H1 (cell line): Measurements from ENCODE around the gene NKPD1. TPM values are rescaled to one million over a fixed set of nuclear protein-coding genes. Genes with fewer than 3 reads are reported as not detected.

ENCODE experiments used
- CTCF ChIA-PET: fragments of 300-600 bp; sonication (Branson Sonifier 250); formaldehyde crosslinking; loops from one replicate; lab custom pipeline; 2021; ENCODE audit not compliant: partially characterized antibody; lab: Charles Lee
- POLR2A ChIA-PET: fragments of 300-600 bp; sonication (Branson Sonifier 250); formaldehyde crosslinking; loops from one replicate; lab custom pipeline; 2021; ENCODE audit warnings: inconsistent platforms; ENCODE audit not compliant: partially characterized antibody; lab: Charles Lee
- DNase-seq, 2 experiments: peaks; one replicate each; pipeline versions ENCODE4 v3.0.0 to v3.0.0-alpha.2; 2010 to 2022; ENCODE audit warnings: low spot score in 2 of 2, low read depth in 1 of 2, mixed read lengths in 1 of 2
- FAIRE-seq: peaks from 2 replicates; lab custom pipeline; 2011; peaks lifted over from hg19 to GRCh38; lab: Jason Lieb, UNC
- H2AFZ ChIP-seq: 2 replicates; pipeline ENCODE4 v1.8.1; 2012; ENCODE audit warnings: low read length, inconsistent platforms
- H2AK5ac ChIP-seq: 2 replicates; pipeline ENCODE4 v1.6.1; 2013; ENCODE audit warnings: low read depth, low read length
- H2BK120ac ChIP-seq: replicated peaks from 2 replicates; pipeline ENCODE3; 2013; ENCODE audit warnings: low read depth, low read length, inconsistent platforms
- H2BK12ac ChIP-seq: 2 replicates; pipeline ENCODE4 v1.6.1; 2013; ENCODE audit warnings: low read depth, low read length
- H2BK15ac ChIP-seq: 2 replicates; pipeline ENCODE4 v1.6.1; 2013; ENCODE audit warnings: low read length
- H2BK20ac ChIP-seq: 2 replicates; pipeline ENCODE4 v1.6.1; 2013; ENCODE audit warnings: low read length
- H2BK5ac ChIP-seq: 2 replicates; pipeline ENCODE4 v1.6.1; 2013; ENCODE audit warnings: low read depth, low read length
- H3K14ac ChIP-seq: 2 replicates; pipeline ENCODE4 v1.6.1; 2013; ENCODE audit warnings: inconsistent platforms; ENCODE audit not compliant: insufficient read length
- H3K18ac ChIP-seq: 2 replicates; pipeline ENCODE4 v1.6.1; 2013; ENCODE audit warnings: low read length; ENCODE audit errors: extremely low read depth
- H3K23ac ChIP-seq: 2 replicates; pipeline ENCODE4 v1.6.1; 2013; ENCODE audit warnings: inconsistent platforms; ENCODE audit not compliant: insufficient read length
- H3K23me2 ChIP-seq: 2 replicates; pipeline ENCODE4 v1.6.1; 2013; ENCODE audit warnings: low read depth, low read length
- H3K27ac ChIP-seq: 2 replicates; pipeline ENCODE4 v1.6.1; 2011; ENCODE audit warnings: low read depth, low read length, inconsistent platforms
- H3K27me3 ChIP-seq, 4 experiments: replicated peaks in 1 of 4; 1 replicate in 1 of 4; 2 replicates in 3 of 4; pipeline versions ENCODE4 v1.6.1 to v1.8.1; 2011 to 2013; ENCODE audit warnings: low read length in 3 of 4, mild to moderate bottlenecking in 3 of 4, inconsistent platforms in 2 of 4, mixed read lengths in 2 of 4, moderate library complexity in 1 of 4; ENCODE audit not compliant: control insufficient read depth in 3 of 4, insufficient read depth in 3 of 4; ENCODE audit errors: extremely low read depth in 1 of 4
- H3K36me3 ChIP-seq, 4 experiments: 2 replicates each; pipeline versions ENCODE4 v1.6.1 to v1.8.1; 2011 to 2013; ENCODE audit warnings: mild to moderate bottlenecking in 4 of 4, low read length in 3 of 4, moderate library complexity in 2 of 4, control low read depth in 1 of 4, inconsistent platforms in 1 of 4; ENCODE audit not compliant: insufficient read depth in 4 of 4, control insufficient read depth in 2 of 4
- H3K4ac ChIP-seq: replicated peaks from 2 replicates; pipeline ENCODE3; 2013; ENCODE audit warnings: low read length, low read depth, mixed read lengths, inconsistent platforms; ENCODE audit not compliant: insufficient read length
- H3K4me1 ChIP-seq, 4 experiments: replicated peaks in 1 of 4; 1 replicate in 1 of 4; 2 replicates in 3 of 4; pipeline versions ENCODE4 v1.6.1 to v1.8.1; 2011 to 2013; ENCODE audit warnings: low read length in 3 of 4, inconsistent platforms in 2 of 4, mixed read lengths in 1 of 4; ENCODE audit not compliant: insufficient read depth in 4 of 4, control insufficient read depth in 3 of 4
- H3K4me2 ChIP-seq, 2 experiments: 2 replicates each; pipeline versions ENCODE4 v1.6.1 to v1.8.1; 2011 to 2013; ENCODE audit warnings: low read depth in 2 of 2, low read length in 2 of 2, control low read depth in 1 of 2, inconsistent platforms in 1 of 2, mild to moderate bottlenecking in 1 of 2; ENCODE audit not compliant: insufficient read depth in 1 of 2
- H3K4me3 ChIP-seq, 4 experiments: fragments of 200-600, 300-600 bp in 1 of 4; sonication (generic), shearing (Covaris generic), sonication (Bioruptor Twin) in 1 of 4; 2 replicates each; pipeline versions ENCODE4 v1.5.1 to v1.8.1; 2011 to 2016; ENCODE audit warnings: low read length in 4 of 4, low read depth in 3 of 4, control low read depth in 2 of 4, inconsistent platforms in 2 of 4, mild to moderate bottlenecking in 2 of 4, mixed read lengths in 1 of 4, moderate library complexity in 1 of 4; ENCODE audit not compliant: insufficient read depth in 2 of 4; ENCODE audit errors: extremely low read depth in 1 of 4
- H3K56ac ChIP-seq: replicated peaks from 2 replicates; pipeline ENCODE3; 2013; ENCODE audit warnings: low read depth, mild to moderate bottlenecking, mixed read lengths, low read length, inconsistent platforms; ENCODE audit not compliant: insufficient read length
- H3K79me1 ChIP-seq: 2 replicates; pipeline ENCODE4 v1.6.1; 2013; ENCODE audit warnings: low read depth, low read length, control low read depth
- H3K79me2 ChIP-seq, 2 experiments: 2 replicates each; pipeline versions ENCODE4 v1.6.1 to v1.8.1; 2012 to 2013; ENCODE audit warnings: low read length in 2 of 2, mild to moderate bottlenecking in 2 of 2, inconsistent platforms in 1 of 2; ENCODE audit not compliant: insufficient read depth in 2 of 2, control insufficient read depth in 1 of 2
- H3K9ac ChIP-seq, 4 experiments: replicated peaks in 1 of 4; 1 replicate in 1 of 4; 2 replicates in 3 of 4; pipeline versions ENCODE4 v1.6.1 to v1.8.1; 2011 to 2013; ENCODE audit warnings: low read depth in 3 of 4, low read length in 3 of 4, control low read depth in 2 of 4, mild to moderate bottlenecking in 2 of 4, moderate library complexity in 2 of 4, inconsistent platforms in 1 of 4; ENCODE audit errors: extremely low read depth in 1 of 4
- H3K9me3 ChIP-seq, 2 experiments: 2 replicates each; pipeline versions ENCODE4 v1.6.1 to v1.8.1; 2012 to 2013; ENCODE audit warnings: mild to moderate bottlenecking in 2 of 2, moderate library complexity in 2 of 2, control low read depth in 1 of 2, inconsistent platforms in 1 of 2, low read depth in 1 of 2, low read length in 1 of 2, mixed read lengths in 1 of 2; ENCODE audit not compliant: insufficient read depth in 2 of 2
- H4K20me1 ChIP-seq, 2 experiments: replicated peaks in 1 of 2; 2 replicates each; pipeline versions ENCODE3 to v1.8.1; 2011 to 2013; ENCODE audit warnings: inconsistent platforms in 2 of 2, low read length in 2 of 2, mild to moderate bottlenecking in 1 of 2; ENCODE audit not compliant: insufficient read depth in 2 of 2, control insufficient read depth in 1 of 2
- H4K5ac ChIP-seq: 2 replicates; pipeline ENCODE4 v1.6.1; 2013; ENCODE audit warnings: low read length, low read depth, mixed read lengths, inconsistent platforms; ENCODE audit not compliant: insufficient read length
- H4K8ac ChIP-seq: 2 replicates; pipeline ENCODE4 v1.8.0; 2013; ENCODE audit warnings: mild to moderate bottlenecking, moderate library complexity, low read length, inconsistent platforms; ENCODE audit not compliant: insufficient read depth; ENCODE audit errors: extremely low read depth
- H4K91ac ChIP-seq: replicated peaks from 2 replicates; pipeline ENCODE3; 2013; ENCODE audit warnings: low read length, mixed read lengths, inconsistent platforms; ENCODE audit not compliant: insufficient read length
- ATF3 ChIP-seq: IDR thresholded peaks from 2 replicates; pipeline ENCODE4 v1.6.1; 2011; ENCODE audit warnings: low read depth, mild to moderate bottlenecking, low read length; ENCODE audit not compliant: insufficient read depth
- PHF8 ChIP-seq: fragments of 200-600 bp; sonication (generic); conservative IDR thresholded peaks from 2 replicates; pipeline ENCODE4 v1.7.1; 2012; ENCODE audit warnings: low read depth, mild to moderate bottlenecking, inconsistent platforms, low read length, moderate library complexity
- POU5F1 ChIP-seq: IDR thresholded peaks from 2 replicates; pipeline ENCODE4 v1.6.1; 2011; ENCODE audit warnings: low read depth, mild to moderate bottlenecking, low read length, moderate library complexity
- SAP30 ChIP-seq: fragments of 300-600 bp; sonication (generic); IDR thresholded peaks from 2 replicates; pipeline ENCODE4 v1.7.1; 2012; ENCODE audit warnings: low read length, moderate library complexity, mild to moderate bottlenecking, inconsistent platforms; ENCODE audit not compliant: insufficient read depth, insufficient replicate concordance
- WGBS, 2 experiments: shearing (Covaris generic) in 1 of 2; methylation state at CpG; one replicate each; pipeline versions ENCODE4 v1.1.6 to v1.1.7; 2013 to 2015; ENCODE audit warnings: low lambda C conversion rate in 2 of 2, mixed read lengths in 2 of 2, inconsistent platforms in 1 of 2, low coverage in 1 of 2, missing lambda C conversion rate in 1 of 2; ENCODE audit not compliant: insufficient replicate concordance in 2 of 2, insufficient coverage in 1 of 2, insufficient read length in 1 of 2; ENCODE audit errors: extremely low coverage in 1 of 2, missing lambda C conversion rate in 1 of 2; 5-methylcytosine and 5-hydroxymethylcytosine counted together
- polyA plus RNA-seq, 7 experiments: library from polyadenylated mRNA; depleted of rRNA in 3 of 7; stranded (reverse) in 5 of 7; unstranded in 2 of 7; fragments of >200 nt in 5 of 7; fragments of 200-250 nt in 2 of 7; gene quantifications; 1 replicate in 5 of 7; 2 replicates in 1 of 7; 4 replicates in 1 of 7; pipeline versions ENCODE4 v1.2.1 to v1.2.3, GENCODE V29; 2011 to 2013; ENCODE audit warnings: missing spikeins in 2 of 7, mixed read lengths in 2 of 7
- total RNA-seq: library from RNA; stranded (reverse); fragmentation: NEBNext Ultra II Directional; extraction: Animal tissue kit (Norgen Biotek cat#: 25700); gene quantifications from 2 replicates; pipeline ENCODE4 v1.2.1, GENCODE V29; 2021

The NKPD1 gene
- total and polyA plus RNA-seq, 2 of the 8 experiments (the other 6 are each of a cell fraction or from before 2014, with no cell fraction given): 0.30 to 0.39 TPM

DNA sequence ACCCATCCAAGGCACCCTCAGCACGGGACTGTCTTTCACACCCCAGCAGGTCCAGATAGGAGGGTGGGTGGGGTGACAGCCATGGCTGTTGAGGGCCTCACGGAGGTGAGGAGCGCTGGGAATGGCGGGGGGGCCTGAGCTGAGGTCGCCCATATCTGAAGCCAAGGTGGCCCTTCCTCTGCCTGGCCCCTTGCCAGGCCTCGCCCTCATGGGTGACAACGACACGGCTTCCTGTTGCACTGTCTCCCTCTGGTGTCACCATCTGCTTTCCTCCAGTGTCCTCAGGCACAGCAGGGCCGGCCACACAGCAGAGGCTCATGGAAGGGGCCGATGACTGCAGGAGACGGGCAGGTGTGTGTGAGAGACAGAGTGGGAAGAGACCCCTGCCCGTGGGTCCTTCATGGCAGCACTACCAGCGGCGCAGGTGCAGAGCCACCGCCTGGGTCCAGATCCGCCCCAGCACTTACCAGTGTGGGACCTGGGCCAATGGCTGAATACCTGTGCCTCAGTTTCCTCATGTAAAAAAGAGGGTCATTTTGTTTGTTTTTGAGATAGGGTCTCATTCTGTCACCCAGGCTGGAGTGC, 8.1 kb upstream of the NKPD1 start:
- Histone ChIP-seq H3K9ac (no peak overlapping the region), H2BK12ac (no peak overlapping the region), H2BK5ac (no peak overlapping the region), H2BK120ac (no peak overlapping the region), H3K56ac (no peak overlapping the region), H4K8ac (peak overlapping the region; percentile 57; the same call in 1 of the 2 replicates), H3K27me3 (no peaks in the 10 kb centered on the region), H2BK20ac (no peak overlapping the region), H3K36me3 (no peaks in the 10 kb centered on the region), H2AK5ac (no peak overlapping the region), H2AFZ (no peak overlapping the region), H4K20me1 (peaks cover 0 to 13% of the 10 kb centered on the region in 2 experiments), H3K18ac (no peak overlapping the region), H3K27ac (no peak overlapping the region), H3K23ac (no peak overlapping the region), H4K91ac (no peak overlapping the region), H3K4me3 (no peak overlapping the region), H3K79me1 (no peaks in the 10 kb centered on the region; the same call in none of the 2 replicates), H3K4me1 (peaks cover 0 to 5% (median 2%) of the 10 kb centered on the region in 4 experiments; a peak in 4 of 7 replicates), H3K14ac (no peak overlapping the region), H2BK15ac (no peak overlapping the region), H3K9me3 (no peaks in the 10 kb centered on the region), H3K79me2 (no peaks in the 10 kb centered on the region), H3K4ac (no peak overlapping the region), H3K23me2 (no peaks in the 10 kb centered on the region), H4K5ac (no peak overlapping the region), H3K4me2 (no peak overlapping the region)
- ChIA-PET CTCF (interaction anchor here (1.6 kb wide), 1 partner anchor 16 kb away, joined by 5 read pairs; no protein-coding TSS in a partner anchor), POLR2A (interaction anchor here (1.1 to 3.6 kb wide), 3 partner anchors 9 to 77 kb away, joined by 3 to 14 read pairs (median 4); partner anchors contain the start of gene NKPD1)
- WGBS, 2 experiments: 95% methylated on average over 14 of the region's 16 CpGs; no CpG with 5 or more reads in 1 of the 2 experiments
- TF ChIP-seq PHF8 (no peak), ATF3 (no peak), SAP30 (no peak), POU5F1 (no peak)
- no peak for DNase-seq
- no peak for FAIRE-seq
